ENCODE data around the gene BTRC.

GRCh38 chr10:101568054-101568745 is 214.2 kb downstream of the BTRC start:
- TF ChIP-seq CTCF (IDR thresholded peaks at IDR 0.05) (no peak), POLR2A (IDR thresholded peaks at IDR 0.05) (no peak)

Data from Peyer's patch (tissue), 4 donors.